SK-N-SH treated with all-trans-retinoic acid at 6 μM for 48 hours (cell line): ENCODE results near the gene ATP8B3.

Experiments
- ATAC-seq: fragments of 200-7000 bp; cut with Tn5 transposase; 3 replicates; pipeline ENCODE4 v1.9.1; 2020; ENCODE audit warnings: mild to moderate bottlenecking, moderate library complexity
- ARNTL ChIP-seq: fragments of 450-650 bp; formaldehyde crosslinking; IDR thresholded peaks from 2 replicates; pipeline ENCODE4 v1.5.0; 2020; ENCODE audit warnings: low read depth, mild to moderate bottlenecking, moderate library complexity, borderline replicate concordance
- BACH2 ChIP-seq: fragments of 250-450 bp; sonication (Bioruptor Pico); IDR thresholded peaks from 2 replicates; pipeline ENCODE4 v1.9.0; 2021; ENCODE audit warnings: mild to moderate bottlenecking, borderline replicate concordance
- CSDC2 ChIP-seq: fragments of 250-450 bp; sonication (Bioruptor Pico); IDR thresholded peaks from 2 replicates; pipeline ENCODE4 v1.5.0; 2020; ENCODE audit warnings: mild to moderate bottlenecking, moderate library complexity
- ESRRG ChIP-seq: fragments of 250-450 bp; sonication (Bioruptor Pico); IDR thresholded peaks from 2 replicates; pipeline ENCODE4 v1.6.1; 2021; ENCODE audit warnings: mild to moderate bottlenecking
- GLIS3 ChIP-seq: fragments of 250-450 bp; sonication (Bioruptor Pico); IDR thresholded peaks from 2 replicates; pipeline ENCODE4 v1.5.0; 2020; ENCODE audit warnings: mild to moderate bottlenecking, moderate library complexity
- ISL1 ChIP-seq: fragments of 250-450 bp; sonication (Bioruptor Pico); IDR thresholded peaks from 2 replicates; pipeline ENCODE4 v2.1.2; 2022; ENCODE audit warnings: mild to moderate bottlenecking, moderate library complexity
- OSR1 ChIP-seq: fragments of 250-450 bp; sonication (Bioruptor Pico); IDR thresholded peaks from 2 replicates; pipeline ENCODE4 v1.8.0; 2022; ENCODE audit warnings: moderate library complexity, mild to moderate bottlenecking, inconsistent platforms
- PPARA ChIP-seq: fragments of 250-450 bp; sonication (Bioruptor Pico); IDR thresholded peaks from 2 replicates; pipeline ENCODE4 v1.5.0; 2020; ENCODE audit warnings: mild to moderate bottlenecking, borderline replicate concordance
- RARB ChIP-seq: fragments of 250-450 bp; sonication (Bioruptor Pico); IDR thresholded peaks from 2 replicates; pipeline ENCODE4 v1.8.0; 2021; ENCODE audit warnings: mild to moderate bottlenecking, moderate library complexity
- TCF4 ChIP-seq: fragments of 250-450 bp; sonication (Bioruptor Pico); IDR thresholded peaks from 2 replicates; pipeline ENCODE4 v1.8.0; 2021; ENCODE audit warnings: mild to moderate bottlenecking, moderate library complexity, borderline replicate concordance
- TOX ChIP-seq: fragments of 250-450 bp; sonication (Bioruptor Pico); IDR thresholded peaks from 2 replicates; pipeline ENCODE4 v1.8.0; 2021; ENCODE audit warnings: mild to moderate bottlenecking, moderate library complexity, borderline replicate concordance
- ZC3H10 ChIP-seq: fragments of 250-450 bp; sonication (Bioruptor Pico); IDR thresholded peaks from 2 replicates; pipeline ENCODE4 v1.5.1; 2021; ENCODE audit warnings: mild to moderate bottlenecking, moderate library complexity
- ZFP3 ChIP-seq: fragments of 250-450 bp; sonication (Bioruptor Pico); IDR thresholded peaks from 2 replicates; pipeline ENCODE4 v1.5.0; 2020; ENCODE audit warnings: mild to moderate bottlenecking, moderate library complexity
- ZNF565 ChIP-seq: fragments of 450-650 bp; formaldehyde crosslinking; conservative IDR thresholded peaks from 2 replicates; pipeline ENCODE4 v1.5.0; 2020; ENCODE audit warnings: low read depth, mild to moderate bottlenecking, moderate library complexity
- ZNF70 ChIP-seq: fragments of 450-650 bp; formaldehyde crosslinking; IDR thresholded peaks from 2 replicates; pipeline ENCODE4 v1.5.0; 2020; ENCODE audit warnings: mild to moderate bottlenecking, moderate library complexity
- ZNF8 ChIP-seq: fragments of 450-650 bp; formaldehyde crosslinking; IDR thresholded peaks from 2 replicates; pipeline ENCODE4 v1.5.0; 2020; ENCODE audit warnings: mild to moderate bottlenecking, moderate library complexity
- TF ChIP-seq, protein P1 (sequence below): fragments of 250-450 bp; sonication (Bioruptor Pico); IDR thresholded peaks from 2 replicates; pipeline ENCODE4 v1.5.0; 2020; ENCODE audit warnings: mild to moderate bottlenecking, moderate library complexity
- TF ChIP-seq, protein P2 (sequence below): fragments of 250-450 bp; sonication (Bioruptor Pico); IDR thresholded peaks from 2 replicates; pipeline ENCODE4 v1.5.1; 2021; ENCODE audit warnings: mild to moderate bottlenecking, moderate library complexity
- TF ChIP-seq, protein P3 (sequence below): fragments of 250-450 bp; sonication (Bioruptor Pico); IDR thresholded peaks from 2 replicates; pipeline ENCODE4 v1.8.0; 2021; ENCODE audit warnings: low read depth, mild to moderate bottlenecking, moderate library complexity, borderline replicate concordance
- TF ChIP-seq, protein P4 (sequence below): fragments of 250-450 bp; sonication (Bioruptor Pico); IDR thresholded peaks from 2 replicates; pipeline ENCODE4 v1.8.0; 2020; ENCODE audit warnings: mild to moderate bottlenecking, moderate library complexity, borderline replicate concordance
- TF ChIP-seq, protein P5 (sequence below): fragments of 250-450 bp; sonication (Bioruptor Pico); IDR thresholded peaks from 2 replicates; pipeline ENCODE4 v1.5.1; 2020; ENCODE audit warnings: low read depth, mild to moderate bottlenecking, moderate library complexity

Gene ATP8B3

DNA sequence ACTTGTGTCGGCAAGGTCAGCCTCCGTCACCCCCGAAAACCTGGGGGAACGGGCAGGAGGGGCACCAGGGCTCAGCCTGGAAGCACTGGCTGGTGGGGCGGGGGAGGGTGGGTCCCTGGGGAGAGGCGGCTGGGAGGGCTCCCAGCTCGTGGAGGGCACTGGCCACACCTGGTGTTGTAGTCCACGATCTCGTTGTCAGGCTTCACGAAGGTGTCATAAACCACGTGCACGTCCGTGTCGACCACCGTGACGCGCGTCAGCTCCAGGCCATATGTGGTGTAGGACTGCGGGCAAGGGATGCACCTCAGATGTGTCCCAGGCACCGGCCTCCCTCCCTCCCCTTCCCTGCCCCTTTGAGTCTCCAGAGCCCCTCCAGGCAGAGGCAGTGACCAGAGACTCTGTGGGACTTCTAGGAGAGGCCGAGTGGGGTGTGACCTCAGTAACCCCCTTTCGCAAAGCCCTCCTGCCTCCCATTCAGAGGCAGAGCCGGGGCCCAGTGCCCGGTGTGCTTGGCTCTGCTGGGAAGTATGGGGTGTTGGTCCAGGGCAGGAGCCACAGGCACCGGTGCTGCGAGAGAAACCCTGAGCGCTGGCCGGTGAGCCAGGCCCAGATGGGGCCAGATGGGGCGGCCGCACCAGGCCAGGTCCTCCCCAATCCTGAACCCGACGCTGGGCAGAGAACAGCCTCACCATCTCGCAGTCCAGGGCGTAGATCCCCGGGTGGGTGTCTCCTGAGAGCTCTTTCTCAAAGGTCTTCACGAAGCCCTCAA lies 4.6 kb upstream of the ATP8B3 start:
- ATAC-seq = no peak
- TF ChIP-seq RARB (no peak), ARNTL (CRISPR knock-in tag) (no peak), ZC3H10 (CRISPR knock-in tag) (no peak), OSR1 (no peak), ZNF8 (no peak), ISL1 (CRISPR knock-in tag) (no peak), ZNF70 (CRISPR knock-in tag) (no peak), PPARA (CRISPR knock-in tag) (no peak), ZNF565 (CRISPR knock-in tag) (no peak), ZFP3 (CRISPR knock-in tag) (no peak), ESRRG (no peak), TCF4 (CRISPR knock-in tag) (no peak), TOX (CRISPR knock-in tag) (no peak), BACH2 (CRISPR knock-in tag) (no peak)
- TF ChIP-seq, protein P1, sequence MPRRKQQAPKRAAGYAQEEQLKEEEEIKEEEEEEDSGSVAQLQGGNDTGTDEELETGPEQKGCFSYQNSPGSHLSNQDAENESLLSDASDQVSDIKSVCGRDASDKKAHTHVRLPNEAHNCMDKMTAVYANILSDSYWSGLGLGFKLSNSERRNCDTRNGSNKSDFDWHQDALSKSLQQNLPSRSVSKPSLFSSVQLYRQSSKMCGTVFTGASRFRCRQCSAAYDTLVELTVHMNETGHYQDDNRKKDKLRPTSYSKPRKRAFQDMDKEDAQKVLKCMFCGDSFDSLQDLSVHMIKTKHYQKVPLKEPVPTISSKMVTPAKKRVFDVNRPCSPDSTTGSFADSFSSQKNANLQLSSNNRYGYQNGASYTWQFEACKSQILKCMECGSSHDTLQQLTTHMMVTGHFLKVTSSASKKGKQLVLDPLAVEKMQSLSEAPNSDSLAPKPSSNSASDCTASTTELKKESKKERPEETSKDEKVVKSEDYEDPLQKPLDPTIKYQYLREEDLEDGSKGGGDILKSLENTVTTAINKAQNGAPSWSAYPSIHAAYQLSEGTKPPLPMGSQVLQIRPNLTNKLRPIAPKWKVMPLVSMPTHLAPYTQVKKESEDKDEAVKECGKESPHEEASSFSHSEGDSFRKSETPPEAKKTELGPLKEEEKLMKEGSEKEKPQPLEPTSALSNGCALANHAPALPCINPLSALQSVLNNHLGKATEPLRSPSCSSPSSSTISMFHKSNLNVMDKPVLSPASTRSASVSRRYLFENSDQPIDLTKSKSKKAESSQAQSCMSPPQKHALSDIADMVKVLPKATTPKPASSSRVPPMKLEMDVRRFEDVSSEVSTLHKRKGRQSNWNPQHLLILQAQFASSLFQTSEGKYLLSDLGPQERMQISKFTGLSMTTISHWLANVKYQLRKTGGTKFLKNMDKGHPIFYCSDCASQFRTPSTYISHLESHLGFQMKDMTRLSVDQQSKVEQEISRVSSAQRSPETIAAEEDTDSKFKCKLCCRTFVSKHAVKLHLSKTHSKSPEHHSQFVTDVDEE (CRISPR knock-in tag) = no peak
- TF ChIP-seq, protein P2, sequence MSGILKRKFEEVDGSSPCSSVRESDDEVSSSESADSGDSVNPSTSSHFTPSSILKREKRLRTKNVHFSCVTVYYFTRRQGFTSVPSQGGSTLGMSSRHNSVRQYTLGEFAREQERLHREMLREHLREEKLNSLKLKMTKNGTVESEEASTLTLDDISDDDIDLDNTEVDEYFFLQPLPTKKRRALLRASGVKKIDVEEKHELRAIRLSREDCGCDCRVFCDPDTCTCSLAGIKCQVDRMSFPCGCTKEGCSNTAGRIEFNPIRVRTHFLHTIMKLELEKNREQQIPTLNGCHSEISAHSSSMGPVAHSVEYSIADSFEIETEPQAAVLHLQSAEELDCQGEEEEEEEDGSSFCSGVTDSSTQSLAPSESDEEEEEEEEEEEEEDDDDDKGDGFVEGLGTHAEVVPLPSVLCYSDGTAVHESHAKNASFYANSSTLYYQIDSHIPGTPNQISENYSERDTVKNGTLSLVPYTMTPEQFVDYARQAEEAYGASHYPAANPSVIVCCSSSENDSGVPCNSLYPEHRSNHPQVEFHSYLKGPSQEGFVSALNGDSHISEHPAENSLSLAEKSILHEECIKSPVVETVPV (CRISPR knock-in tag) = no peak
- TF ChIP-seq, protein P3, sequence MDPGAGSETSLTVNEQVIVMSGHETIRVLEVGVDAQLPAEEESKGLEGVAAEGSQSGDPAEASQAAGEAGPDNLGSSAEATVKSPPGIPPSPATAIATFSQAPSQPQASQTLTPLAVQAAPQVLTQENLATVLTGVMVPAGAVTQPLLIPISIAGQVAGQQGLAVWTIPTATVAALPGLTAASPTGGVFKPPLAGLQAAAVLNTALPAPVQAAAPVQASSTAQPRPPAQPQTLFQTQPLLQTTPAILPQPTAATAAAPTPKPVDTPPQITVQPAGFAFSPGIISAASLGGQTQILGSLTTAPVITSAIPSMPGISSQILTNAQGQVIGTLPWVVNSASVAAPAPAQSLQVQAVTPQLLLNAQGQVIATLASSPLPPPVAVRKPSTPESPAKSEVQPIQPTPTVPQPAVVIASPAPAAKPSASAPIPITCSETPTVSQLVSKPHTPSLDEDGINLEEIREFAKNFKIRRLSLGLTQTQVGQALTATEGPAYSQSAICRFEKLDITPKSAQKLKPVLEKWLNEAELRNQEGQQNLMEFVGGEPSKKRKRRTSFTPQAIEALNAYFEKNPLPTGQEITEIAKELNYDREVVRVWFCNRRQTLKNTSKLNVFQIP = no peak
- TF ChIP-seq, protein P4, sequence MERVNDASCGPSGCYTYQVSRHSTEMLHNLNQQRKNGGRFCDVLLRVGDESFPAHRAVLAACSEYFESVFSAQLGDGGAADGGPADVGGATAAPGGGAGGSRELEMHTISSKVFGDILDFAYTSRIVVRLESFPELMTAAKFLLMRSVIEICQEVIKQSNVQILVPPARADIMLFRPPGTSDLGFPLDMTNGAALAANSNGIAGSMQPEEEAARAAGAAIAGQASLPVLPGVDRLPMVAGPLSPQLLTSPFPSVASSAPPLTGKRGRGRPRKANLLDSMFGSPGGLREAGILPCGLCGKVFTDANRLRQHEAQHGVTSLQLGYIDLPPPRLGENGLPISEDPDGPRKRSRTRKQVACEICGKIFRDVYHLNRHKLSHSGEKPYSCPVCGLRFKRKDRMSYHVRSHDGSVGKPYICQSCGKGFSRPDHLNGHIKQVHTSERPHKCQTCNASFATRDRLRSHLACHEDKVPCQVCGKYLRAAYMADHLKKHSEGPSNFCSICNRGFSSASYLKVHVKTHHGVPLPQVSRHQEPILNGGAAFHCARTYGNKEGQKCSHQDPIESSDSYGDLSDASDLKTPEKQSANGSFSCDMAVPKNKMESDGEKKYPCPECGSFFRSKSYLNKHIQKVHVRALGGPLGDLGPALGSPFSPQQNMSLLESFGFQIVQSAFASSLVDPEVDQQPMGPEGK (CRISPR knock-in tag) = no peak
- TF ChIP-seq, protein P5, sequence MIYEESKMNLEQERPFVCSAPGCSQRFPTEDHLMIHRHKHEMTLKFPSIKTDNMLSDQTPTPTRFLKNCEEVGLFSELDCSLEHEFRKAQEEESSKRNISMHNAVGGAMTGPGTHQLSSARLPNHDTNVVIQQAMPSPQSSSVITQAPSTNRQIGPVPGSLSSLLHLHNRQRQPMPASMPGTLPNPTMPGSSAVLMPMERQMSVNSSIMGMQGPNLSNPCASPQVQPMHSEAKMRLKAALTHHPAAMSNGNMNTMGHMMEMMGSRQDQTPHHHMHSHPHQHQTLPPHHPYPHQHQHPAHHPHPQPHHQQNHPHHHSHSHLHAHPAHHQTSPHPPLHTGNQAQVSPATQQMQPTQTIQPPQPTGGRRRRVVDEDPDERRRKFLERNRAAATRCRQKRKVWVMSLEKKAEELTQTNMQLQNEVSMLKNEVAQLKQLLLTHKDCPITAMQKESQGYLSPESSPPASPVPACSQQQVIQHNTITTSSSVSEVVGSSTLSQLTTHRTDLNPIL (CRISPR knock-in tag) = no peak

DNA sequence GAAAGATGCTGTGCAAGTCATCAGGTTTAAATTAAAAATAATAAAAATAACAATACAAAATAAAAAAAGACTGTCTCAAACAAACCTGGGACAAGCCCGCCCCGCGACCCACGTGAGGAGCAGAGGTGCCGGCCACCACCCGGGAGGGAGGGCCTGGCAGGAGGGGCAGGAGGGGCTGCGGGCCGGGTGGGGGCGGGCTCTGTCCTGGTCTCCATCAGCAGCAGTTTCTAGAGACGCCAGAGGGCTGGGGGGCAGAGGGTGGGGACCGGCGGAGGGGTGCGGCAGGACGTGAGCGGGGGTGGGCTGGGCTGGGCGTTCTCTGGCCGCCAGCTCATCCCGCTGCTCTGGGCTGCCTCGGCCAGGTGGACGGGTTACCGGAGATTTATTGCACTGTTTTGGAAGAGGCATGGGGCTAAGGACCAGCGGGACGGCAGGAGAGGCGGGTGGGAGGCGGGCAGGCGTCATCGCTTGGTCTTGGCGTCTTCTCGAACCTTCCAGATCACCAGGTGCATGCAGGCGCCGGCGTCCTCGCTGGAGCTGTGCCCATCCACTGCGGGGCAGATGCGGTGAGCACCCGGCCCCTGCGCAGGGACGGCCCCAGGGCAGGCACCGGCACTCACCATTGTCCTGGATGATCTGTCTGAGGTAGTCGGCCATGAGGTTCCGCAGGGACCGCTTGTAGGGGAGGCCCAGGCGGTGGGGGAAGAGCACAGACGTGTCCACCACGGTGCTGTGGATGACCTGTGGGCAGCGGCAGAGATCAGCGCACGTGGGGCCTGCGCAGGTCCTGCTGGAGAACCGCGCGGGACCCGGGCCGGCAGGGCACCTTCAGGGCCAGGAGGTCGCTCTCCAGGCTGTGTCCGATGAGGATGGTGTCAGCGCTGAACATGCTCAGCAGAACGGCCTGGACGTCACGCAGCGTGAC lies 3.8 kb upstream of the ATP8B3 start:
- ATAC-seq = no peak
- no peak for TF ChIP-seq PPARA (CRISPR knock-in tag)
- TF ChIP-seq, protein P4 (CRISPR knock-in tag) = no peak
- TF ChIP-seq, protein P3 = no peak
- no peak for TF ChIP-seq ZNF70 (CRISPR knock-in tag)
- no peak for TF ChIP-seq ZNF565 (CRISPR knock-in tag)
- no peak for TF ChIP-seq CSDC2 (CRISPR knock-in tag)
- no peak for TF ChIP-seq GLIS3 (CRISPR knock-in tag)
- TF ChIP-seq, protein P1 (CRISPR knock-in tag) = no peak
- TF ChIP-seq ZFP3 (CRISPR knock-in tag) = no peak
